ENCODE results near the gene SUCNR1. TPM values are rescaled to one million over a fixed set of nuclear protein-coding genes. Genes with fewer than 3 reads are reported as not detected.

Gene SUCNR1
- total RNA-seq, 3 donors from 2014 or later, result 0.33 to 1.6 (median 1.3) TPM

DNA sequence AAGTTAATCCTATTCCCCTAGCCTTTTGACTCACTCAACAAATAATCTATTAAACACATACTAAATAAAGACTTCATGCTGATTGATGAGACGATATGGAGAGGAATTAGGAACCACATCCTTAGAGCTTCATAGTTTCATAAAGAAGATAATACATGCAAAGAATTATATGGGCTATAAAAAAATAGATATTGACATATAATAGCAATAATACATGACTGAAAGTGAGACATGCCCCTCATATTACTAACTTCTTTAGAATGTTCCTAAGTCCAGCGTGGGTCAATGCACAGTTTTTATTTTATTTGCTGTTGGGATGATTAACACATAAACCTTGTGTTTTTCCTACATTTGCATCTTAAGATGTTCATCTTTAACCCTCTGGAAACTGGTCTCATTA lies 32.2 kb downstream of the SUCNR1 start:
- Histone ChIP-seq H3K36me3 (no peaks in the 10 kb centered on the region), H3K27ac (no peak overlapping the region), H3K27me3 (no peaks in the 10 kb centered on the region), H3K4me1 (no peaks in the 10 kb centered on the region), H3K4me3 (no peak overlapping the region), H3K9me3 (no peaks in the 10 kb centered on the region)
- intact Hi-C loops (cut with DNase I; ENCODE audit: low total_unique reads), result no loop called here
- TF ChIP-seq, protein P1, sequence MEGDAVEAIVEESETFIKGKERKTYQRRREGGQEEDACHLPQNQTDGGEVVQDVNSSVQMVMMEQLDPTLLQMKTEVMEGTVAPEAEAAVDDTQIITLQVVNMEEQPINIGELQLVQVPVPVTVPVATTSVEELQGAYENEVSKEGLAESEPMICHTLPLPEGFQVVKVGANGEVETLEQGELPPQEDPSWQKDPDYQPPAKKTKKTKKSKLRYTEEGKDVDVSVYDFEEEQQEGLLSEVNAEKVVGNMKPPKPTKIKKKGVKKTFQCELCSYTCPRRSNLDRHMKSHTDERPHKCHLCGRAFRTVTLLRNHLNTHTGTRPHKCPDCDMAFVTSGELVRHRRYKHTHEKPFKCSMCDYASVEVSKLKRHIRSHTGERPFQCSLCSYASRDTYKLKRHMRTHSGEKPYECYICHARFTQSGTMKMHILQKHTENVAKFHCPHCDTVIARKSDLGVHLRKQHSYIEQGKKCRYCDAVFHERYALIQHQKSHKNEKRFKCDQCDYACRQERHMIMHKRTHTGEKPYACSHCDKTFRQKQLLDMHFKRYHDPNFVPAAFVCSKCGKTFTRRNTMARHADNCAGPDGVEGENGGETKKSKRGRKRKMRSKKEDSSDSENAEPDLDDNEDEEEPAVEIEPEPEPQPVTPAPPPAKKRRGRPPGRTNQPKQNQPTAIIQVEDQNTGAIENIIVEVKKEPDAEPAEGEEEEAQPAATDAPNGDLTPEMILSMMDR (IDR thresholded peaks at IDR 0.05), result no peak
- TF ChIP-seq POLR2AphosphoS5 (IDR thresholded peaks at IDR 0.05) (no peak), POLR2A (IDR thresholded peaks at IDR 0.05) (no peak)
- DNase-seq (ENCODE audit: low spot score in 2 of 2), result no peak

DNA sequence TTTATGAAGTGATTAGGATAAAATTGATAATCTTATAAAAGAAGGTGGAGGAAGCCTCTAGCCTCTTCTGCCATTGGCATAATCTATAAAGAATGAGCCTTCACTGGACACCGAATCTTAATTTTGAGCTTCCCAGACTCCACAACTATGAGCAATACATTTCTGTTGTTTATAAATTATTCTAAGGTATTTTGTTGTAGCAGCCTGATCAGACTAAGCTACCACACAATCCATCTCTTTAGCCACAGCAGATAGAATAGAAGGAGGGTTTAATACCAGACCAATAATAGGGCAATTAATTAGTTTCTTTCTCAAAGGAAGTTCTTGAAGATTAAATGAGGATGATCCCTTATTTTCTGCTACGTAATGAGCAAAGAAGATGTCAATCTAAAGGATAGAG lies 33.3 kb downstream of the SUCNR1 start:
- TF ChIP-seq POLR2AphosphoS5 (IDR thresholded peaks at IDR 0.05), result no peak
- TF ChIP-seq, protein P1 (IDR thresholded peaks at IDR 0.05), result no peak
- TF ChIP-seq POLR2A (IDR thresholded peaks at IDR 0.05), result no peak
- no peaks in the 10 kb centered on the region for H3K27me3 ChIP-seq
- intact Hi-C loops (cut with DNase I; ENCODE audit: low total_unique reads), result no loop called here

DNA sequence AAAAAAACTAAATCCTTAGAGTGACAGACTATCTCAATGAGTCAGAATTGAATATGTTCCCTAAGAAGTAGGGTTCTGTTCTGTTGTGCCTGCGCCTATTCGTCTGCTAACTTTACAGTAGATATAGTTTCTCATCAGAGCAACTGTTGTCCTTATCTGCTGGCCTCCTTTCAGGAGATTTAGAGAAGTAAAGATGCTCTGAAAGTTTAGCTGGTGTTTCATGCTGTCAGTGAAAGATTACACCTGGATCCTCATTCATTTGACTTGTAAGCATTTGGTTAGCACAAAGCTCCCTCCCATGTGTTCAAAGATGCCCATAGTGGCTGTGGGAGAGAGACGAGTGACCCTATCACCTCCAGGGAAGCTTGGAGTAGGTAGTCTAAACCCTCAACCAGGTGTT lies 35.0 kb downstream of the SUCNR1 start:
- no peak for DNase-seq (ENCODE audit: low spot score in 2 of 2)
- no peaks in the 10 kb centered on the region for H3K4me1 ChIP-seq
- intact Hi-C loops (cut with DNase I; ENCODE audit: low total_unique reads), result no loop called here
- H3K4me3 ChIP-seq, result no peak overlapping the region
- no peak overlapping the region for H3K27ac ChIP-seq
- H3K27me3 ChIP-seq, result no peaks in the 10 kb centered on the region
- H3K9me3 ChIP-seq, result no peaks in the 10 kb centered on the region
- no peaks in the 10 kb centered on the region for H3K36me3 ChIP-seq
- TF ChIP-seq POLR2AphosphoS5 (IDR thresholded peaks at IDR 0.05) (no peak), POLR2A (IDR thresholded peaks at IDR 0.05) (no peak)
- TF ChIP-seq, protein P1 (IDR thresholded peaks at IDR 0.05), result no peak

More for the DNA sequence above, 33.3 kb downstream of the SUCNR1 start:
- no peak for DNase-seq (ENCODE audit: low spot score in 2 of 2)
- Histone ChIP-seq H3K4me1 (no peaks in the 10 kb centered on the region), H3K27ac (no peak overlapping the region), H3K4me3 (no peak overlapping the region), H3K36me3 (no peaks in the 10 kb centered on the region), H3K9me3 (no peaks in the 10 kb centered on the region)

DNA sequence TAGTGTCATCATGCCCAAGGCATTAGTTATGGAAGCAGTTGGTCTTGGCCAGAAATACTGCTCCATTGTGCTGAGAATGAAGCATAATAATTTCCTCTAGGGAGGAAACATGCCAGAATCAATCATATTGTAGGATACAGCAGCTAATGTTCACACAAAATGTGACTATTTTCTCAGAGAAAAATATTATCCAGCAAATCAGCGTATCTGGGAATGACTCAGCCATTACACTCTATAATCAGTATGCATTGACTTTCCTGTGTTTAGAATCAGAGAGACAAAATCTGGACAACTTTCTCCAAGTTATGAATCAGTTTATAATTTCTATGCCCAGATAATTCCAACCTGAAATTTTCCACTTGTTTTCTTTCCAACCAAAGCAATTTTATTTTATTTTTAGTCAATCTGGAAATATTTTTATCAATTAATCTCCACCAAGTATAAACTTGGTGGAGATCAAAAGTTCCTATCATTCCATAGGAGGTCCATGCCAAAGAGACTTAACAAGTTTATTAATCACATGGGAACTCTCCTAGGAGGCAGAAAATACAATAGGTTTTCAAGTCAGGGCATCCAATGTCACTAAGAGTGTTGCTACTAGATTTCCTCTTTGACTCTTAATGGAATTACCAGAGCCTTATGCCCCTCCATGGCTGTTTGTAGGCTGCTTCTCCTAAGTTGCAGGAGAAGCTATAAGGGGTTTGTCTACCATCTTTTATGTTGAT lies 36.4 kb downstream of the SUCNR1 start:
- no peak for DNase-seq (ENCODE audit: low spot score in 2 of 2)
- Histone ChIP-seq H3K9me3 (no peaks in the 10 kb centered on the region), H3K36me3 (no peaks in the 10 kb centered on the region), H3K27me3 (no peaks in the 10 kb centered on the region), H3K4me1 (no peaks in the 10 kb centered on the region), H3K27ac (no peak overlapping the region), H3K4me3 (no peak overlapping the region)
- intact Hi-C loops (cut with DNase I; ENCODE audit: low total_unique reads), result no loop called here
- TF ChIP-seq, protein P1 (IDR thresholded peaks at IDR 0.05), result no peak
- no peak for TF ChIP-seq POLR2AphosphoS5 (IDR thresholded peaks at IDR 0.05)
- no peak for TF ChIP-seq POLR2A (IDR thresholded peaks at IDR 0.05)

DNA sequence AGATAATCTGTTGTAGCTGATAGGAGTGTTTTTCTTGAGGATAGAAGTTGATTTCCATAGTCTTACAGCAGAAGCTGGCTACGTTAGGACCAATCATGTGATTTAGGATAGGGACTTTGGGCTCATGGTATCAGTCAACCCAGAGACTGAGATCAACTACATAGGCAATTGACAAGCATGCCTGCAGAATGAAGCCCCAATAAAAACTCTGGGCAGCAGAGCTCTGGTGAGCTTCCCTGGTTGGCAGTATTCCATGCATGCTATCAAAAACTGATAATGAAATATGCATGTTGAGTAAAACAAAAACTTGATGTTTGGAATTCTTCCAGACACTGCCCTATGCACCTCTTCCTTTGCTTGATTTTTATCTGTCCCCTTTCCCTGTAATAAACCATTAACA lies 38.0 kb downstream of the SUCNR1 start:
- Histone ChIP-seq H3K27ac (no peak overlapping the region), H3K27me3 (no peaks in the 10 kb centered on the region), H3K9me3 (no peaks in the 10 kb centered on the region), H3K36me3 (no peaks in the 10 kb centered on the region), H3K4me3 (no peak overlapping the region), H3K4me1 (no peaks in the 10 kb centered on the region)
- intact Hi-C loops (cut with DNase I; ENCODE audit: low total_unique reads), result no loop called here
- no peak for TF ChIP-seq POLR2AphosphoS5 (IDR thresholded peaks at IDR 0.05)
- TF ChIP-seq, protein P1 (IDR thresholded peaks at IDR 0.05), result no peak
- TF ChIP-seq POLR2A (IDR thresholded peaks at IDR 0.05), result no peak
- no peak for DNase-seq (ENCODE audit: low spot score in 2 of 2)
